C4-2B (cell line): Measurements from ENCODE around the gene TBL2.

Experiments
- ZFX ChIP-seq: fragments of 450-650 bp; IDR thresholded peaks from 2 replicates; pipeline ENCODE4 v1.6.1; 2017
- TF ChIP-seq, protein P1 (sequence below): fragments of 450-650 bp; conservative IDR thresholded peaks from 2 replicates; pipeline ENCODE4 v1.5.1; 2017; ENCODE audit warnings: mild to moderate bottlenecking

DNA sequence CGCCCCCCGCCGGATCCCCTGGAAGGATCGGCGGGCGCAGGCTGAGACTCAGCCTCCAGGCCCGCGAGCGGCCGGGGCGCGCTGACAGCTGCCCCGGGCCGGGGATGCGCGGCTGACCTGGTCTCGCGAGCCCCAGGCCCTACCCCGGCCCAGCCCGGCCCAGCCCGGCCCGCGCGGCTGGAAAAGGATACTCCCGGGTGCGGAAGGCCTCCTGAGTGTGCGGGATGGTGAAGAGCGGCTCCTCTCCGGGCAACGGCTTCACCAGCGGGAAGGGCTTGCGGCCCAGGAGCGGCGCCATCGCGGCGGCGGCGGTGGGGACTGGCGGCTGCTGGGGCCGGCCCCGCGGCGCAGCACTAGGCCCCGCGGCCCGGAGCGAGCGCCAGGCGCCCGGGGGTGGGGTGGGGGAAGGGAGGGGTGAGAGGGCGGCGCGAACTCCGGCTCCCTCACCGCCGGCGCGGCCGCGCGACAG is 56.7 kb downstream of the TBL2 start:
- TF ChIP-seq, protein P1, sequence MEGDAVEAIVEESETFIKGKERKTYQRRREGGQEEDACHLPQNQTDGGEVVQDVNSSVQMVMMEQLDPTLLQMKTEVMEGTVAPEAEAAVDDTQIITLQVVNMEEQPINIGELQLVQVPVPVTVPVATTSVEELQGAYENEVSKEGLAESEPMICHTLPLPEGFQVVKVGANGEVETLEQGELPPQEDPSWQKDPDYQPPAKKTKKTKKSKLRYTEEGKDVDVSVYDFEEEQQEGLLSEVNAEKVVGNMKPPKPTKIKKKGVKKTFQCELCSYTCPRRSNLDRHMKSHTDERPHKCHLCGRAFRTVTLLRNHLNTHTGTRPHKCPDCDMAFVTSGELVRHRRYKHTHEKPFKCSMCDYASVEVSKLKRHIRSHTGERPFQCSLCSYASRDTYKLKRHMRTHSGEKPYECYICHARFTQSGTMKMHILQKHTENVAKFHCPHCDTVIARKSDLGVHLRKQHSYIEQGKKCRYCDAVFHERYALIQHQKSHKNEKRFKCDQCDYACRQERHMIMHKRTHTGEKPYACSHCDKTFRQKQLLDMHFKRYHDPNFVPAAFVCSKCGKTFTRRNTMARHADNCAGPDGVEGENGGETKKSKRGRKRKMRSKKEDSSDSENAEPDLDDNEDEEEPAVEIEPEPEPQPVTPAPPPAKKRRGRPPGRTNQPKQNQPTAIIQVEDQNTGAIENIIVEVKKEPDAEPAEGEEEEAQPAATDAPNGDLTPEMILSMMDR, result no peak
- TF ChIP-seq ZFX, result peak; percentile 100
